ENCODE measurements around the gene RERG. TPM values are rescaled to one million over a fixed set of nuclear protein-coding genes. Genes with fewer than 3 reads are reported as not detected.

The RERG gene
- polyA plus RNA-seq, 1 donor: 4.7 TPM

DNA sequence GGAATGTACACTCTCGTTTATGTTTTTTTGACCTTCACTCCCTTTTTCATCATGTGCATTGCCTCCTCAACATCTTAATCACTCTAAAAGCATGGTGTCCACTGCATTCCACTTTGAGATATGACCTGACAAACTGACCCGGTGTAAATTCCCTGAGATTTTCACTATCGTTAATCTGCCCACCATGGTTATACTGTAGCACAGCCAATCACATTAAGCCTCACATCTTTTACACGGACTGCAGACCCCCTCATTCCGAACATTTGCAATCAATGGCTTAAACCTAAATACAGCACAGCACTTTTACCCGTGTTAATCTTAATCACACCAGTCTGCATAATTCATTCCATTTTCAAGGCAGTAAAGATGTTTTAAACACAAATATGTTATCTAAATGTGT lies 2.4 kb downstream of the RERG start:
- DNase-seq (ENCODE audit: low read depth): no peak

DNA sequence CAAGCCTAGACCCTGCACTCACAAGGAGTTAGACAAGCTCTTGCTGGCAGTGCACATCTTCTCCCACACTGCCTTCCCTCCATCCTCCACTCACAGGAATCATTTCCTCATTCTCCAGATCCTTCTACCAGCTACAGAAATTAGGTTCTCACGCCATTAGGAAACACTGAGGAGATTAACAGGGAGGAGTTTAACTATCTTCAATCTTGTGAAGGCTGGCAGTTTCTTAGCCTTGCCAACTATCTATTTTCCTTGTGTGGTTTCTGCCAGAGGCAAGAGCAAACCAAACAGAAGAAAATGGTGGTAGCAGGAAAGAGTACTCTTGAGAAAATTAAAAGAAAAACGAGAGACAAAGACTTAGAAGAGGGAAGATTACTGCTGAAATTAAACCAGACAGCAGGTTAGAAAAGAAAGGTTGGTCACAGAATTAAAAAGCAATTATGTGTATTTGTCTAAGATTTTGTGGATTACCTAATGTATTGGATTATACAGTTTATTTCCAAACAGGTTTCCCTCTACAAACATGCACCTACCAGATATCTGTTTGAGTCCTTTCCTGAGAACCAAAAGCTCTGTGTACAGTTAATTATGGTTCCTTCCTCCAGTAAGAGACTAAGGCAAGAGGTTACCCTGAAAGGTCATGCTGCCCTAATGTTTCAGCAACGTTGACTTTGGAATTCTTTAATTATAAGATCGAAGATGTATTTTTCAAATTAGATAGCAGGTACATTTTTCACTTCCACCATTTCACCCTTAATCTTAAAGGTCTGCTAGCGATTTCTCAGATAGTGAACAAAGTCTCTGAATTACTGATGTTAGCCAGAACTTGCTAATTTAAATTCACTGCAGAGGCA lies 5.0 kb downstream of the RERG start:
- DNase-seq (ENCODE audit: low read depth): no peak

DNA sequence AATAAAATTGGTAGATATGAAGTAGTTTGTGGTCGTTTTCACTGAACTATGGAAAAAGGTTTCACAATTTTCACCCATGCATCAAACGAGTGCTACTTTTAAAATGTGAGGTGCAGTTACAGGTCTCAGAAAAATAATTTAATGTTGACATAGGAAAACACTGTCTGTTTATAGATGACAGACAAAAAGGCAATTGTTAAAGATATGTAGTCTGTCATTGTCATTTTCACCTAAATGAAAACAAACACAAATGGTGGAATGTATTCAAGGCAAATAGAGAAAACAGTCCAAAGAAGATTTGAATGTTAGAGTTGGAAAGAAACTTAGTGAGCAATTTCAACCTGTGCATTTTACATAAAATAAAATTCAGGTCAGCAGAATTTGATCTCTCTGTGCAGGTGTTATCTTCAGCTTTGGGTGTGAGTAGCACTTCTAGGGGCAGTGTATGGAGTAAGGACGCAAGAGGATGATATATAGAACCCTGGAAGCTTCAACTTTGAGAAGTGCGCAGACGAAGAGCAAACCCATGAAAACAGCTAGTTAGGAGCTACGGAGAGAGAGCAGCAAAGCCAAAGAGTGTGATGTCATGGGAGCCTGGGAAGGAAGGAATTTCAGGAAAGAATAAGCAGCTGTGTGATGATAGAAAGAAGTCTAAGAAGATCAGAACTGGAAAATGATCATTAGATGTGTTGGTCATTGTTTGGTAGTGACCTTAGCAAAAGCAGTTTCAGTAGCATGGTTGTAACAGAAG lies 6.2 kb downstream of the RERG start:
- DNase-seq (ENCODE audit: low read depth): no peak

DNA sequence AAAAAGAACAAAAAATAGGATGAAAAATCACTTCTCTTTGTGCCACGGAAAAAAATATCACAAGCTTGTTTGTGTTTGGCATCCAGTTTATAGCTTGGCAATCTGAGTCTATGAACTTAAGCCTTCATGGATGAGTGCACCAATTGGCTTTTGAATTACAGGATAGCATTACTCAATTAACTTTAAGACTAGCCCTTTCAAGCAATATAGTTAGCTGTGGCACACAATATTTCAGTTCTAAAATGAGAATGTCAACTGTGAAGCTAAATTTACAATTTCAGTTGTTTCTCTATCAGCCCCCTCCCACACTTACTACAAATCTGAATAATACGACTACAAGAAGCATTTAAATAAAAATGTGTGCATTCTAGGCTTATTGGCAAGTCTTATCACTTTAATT lies 8.3 kb downstream of the RERG start:
- DNase-seq (ENCODE audit: low read depth): no peak

DNA sequence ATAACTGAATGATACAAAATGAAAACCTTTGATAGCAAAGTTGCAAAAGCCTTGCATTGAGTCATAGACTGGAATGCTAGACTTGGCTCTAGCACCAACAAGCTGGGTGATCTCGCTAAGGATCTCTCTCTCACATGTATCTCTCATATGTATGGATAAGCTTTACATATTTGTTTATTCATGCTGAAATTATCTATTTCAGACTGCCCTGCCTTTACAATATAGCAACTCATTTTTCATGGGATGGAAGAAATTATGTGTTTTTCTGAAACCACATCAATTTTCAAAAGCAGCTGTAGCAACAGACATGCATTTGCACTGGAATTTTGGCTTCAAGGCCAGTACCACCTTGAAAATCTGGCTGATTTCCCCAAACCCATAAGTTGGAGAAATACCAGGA lies 11.4 kb downstream of the RERG start:
- DNase-seq (ENCODE audit: low read depth): no peak

DNA sequence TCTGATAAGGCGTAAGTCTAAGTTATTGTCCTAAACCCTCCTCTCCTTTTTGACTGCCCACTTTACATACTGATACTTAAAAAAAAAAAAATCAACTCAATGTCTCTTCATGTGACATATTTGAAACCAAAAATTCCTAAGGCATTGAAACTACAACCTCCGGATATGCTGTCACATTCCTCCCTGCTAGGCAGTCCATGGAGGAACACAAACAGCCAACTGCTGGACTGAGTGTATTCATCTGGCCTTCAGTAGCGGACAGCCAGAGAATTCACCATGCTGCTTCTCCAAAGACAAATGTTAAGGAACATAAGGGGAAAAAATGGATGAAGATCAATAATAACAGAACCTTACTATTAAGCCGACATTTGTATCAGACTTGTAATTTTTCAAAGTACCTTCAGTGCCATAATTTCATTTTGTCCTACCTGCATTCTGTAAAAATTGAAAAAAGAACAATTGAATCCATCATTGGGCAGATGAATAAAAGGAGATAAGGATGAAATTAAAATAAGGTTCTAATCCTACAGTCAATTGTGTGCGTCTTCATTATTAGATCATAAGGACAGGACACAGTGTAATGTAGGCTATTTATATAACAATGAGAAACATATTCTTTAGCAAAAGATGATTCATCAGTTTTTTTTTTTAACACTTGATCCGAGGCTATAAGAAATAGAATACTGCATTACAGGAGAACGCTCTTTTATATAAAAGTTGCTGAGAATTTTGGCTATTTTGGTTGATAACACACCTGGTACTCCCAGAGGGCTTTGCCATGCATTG lies 12.2 kb downstream of the RERG start:
- DNase-seq (ENCODE audit: low read depth): no peak

DNA sequence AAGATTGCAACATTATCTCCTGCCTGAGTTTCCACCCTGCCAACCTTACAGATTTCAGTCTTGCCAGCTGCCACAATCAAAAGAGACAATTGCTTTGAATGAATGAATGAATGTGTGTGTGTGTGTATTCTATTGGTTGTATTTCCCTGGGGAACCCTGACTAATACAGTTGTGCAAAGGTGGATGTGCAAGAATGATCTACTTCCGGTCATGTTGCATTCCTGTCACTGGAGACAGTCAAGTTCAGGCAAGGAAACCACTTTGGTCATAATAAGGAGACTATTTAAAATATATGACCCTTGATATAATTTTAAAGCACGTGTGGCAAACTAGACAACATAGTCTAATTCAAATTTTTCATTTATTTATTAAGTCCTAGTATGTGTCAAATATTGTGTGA lies 13.1 kb downstream of the RERG start:
- no peak for DNase-seq (ENCODE audit: low read depth)

DNA sequence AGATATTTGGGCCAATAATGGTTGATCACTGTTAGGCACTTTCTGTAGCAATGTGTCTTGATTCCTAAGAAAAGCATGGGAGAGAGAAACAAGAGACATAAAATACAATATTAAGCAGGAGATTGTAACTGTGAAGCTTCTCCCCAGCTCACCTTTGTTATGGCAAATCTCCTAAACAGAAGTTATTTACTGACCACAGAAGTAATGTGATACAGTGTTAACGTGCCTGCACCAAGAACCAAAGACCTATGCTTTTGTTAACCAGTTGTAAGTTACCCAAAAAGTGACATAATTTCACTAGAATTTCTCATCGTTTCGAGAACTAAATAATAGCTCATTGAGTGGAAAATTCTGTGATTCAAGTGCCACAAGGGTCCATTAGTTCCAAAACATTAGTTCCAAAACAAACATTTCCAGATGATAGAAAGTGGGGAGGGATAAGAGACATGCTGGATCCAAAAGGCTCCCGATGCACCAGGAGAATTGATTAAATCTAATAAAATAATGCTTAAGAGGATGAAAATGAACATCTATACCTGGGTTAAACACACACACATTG lies 14.3 kb downstream of the RERG start:
- DNase-seq (ENCODE audit: low read depth): no peak

DNA sequence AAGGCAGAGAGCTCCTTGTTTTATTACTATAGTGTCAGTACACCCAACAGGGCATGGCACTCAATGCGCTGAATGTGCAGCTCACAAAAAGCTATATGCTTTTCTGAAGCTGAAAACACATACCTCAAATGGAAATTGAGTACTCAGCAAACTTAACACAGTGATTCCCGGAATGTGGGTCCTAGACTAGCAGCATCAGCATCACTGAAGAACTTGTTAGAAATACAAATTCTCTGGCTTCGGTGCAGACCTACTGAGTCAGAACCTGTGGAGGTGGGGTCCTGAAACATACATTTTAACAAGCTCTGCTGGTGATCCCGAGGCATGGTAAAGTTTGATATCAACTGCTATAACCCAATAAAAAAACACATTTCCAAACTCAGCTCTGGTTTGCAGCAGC lies 14.9 kb downstream of the RERG start:
- DNase-seq (ENCODE audit: low read depth): no peak

DNA sequence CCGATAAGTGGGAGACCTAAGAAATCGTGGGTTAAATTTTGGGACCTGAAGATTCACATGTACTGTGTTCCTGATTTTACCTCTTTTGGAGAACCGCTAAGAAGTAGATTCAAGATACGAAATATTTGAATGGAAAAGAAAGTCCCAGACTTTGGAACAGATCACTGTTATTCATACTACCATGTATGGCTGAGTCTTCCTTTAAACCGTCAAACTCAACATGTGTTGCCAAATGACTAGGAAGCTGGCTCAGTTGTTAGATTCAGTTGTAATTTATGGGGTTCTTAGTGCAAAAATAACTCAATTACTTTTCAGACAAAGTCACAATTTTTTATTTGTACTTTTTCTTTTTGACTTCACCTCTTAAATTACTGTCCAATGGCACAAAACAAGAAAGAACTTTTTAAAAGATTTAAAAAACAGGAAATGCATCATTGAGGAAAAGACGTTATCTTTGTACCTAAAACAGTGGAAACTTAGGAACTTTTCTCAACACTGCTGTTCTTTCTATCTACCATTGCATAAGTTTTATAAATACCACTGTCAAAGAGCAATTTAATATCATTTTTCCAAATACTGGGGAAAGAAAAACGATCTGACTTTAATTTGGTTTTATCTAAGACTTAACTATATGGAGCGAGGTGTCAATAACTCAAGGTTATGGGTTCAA lies 15.7 kb downstream of the RERG start:
- DNase-seq (ENCODE audit: low read depth): no peak

DNA sequence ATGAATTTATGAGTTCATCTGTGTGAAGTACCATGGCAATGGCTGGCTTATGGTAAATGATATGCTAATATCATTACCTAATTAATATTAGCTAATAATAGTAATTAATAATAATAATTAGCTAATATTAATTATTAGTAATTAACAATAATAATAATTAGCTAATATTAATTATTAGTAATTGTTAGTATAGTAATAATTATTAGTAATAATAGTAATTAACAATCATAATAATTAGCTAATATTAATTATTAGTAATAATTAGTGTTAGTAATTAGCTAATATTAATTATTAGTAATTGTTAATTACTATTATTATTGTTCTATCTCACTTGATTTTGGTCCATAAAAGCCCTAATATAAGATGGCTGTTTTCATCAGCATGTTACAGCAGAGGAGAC lies 19.8 kb downstream of the RERG start:
- DNase-seq (ENCODE audit: low read depth): no peak

DNA sequence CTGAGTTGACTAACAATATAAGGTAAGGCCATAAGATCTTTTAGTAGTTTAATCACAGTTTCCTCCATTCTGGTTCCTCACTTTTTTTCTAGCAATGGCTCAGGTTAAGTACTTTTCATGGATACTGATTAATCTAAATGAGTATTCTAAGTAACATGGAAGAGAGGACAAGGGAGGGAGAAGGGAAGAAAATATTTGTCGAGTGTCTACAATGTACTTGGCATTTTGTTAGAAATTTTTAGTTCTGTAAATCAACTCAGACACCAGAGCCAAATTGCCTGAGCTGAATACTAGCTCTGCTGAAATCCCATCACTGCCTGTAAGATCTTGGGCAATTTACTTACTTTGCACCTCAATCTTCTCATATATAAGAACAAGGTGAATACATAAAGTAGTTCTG lies 20.2 kb downstream of the RERG start:
- DNase-seq (ENCODE audit: low read depth): no peak

DNA sequence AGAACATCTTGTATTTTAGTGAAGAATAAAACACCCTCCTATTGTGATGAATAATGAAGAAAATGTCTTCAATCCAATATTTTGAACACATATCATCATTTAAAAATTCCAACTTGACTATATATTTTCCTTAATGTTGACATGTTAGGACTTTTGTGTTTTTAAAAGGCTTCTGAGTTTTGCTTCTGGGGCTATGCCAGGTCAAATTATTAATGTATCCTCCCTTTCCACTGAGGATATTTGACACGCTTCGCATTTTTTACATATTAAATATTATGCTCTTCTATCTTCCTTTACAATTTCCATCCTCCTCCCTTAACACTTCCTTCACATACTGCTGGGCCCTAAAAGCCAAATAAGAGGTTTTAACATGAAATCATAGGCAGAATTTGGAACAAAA lies 20.6 kb downstream of the RERG start:
- DNase-seq (ENCODE audit: low read depth): no peak

DNA sequence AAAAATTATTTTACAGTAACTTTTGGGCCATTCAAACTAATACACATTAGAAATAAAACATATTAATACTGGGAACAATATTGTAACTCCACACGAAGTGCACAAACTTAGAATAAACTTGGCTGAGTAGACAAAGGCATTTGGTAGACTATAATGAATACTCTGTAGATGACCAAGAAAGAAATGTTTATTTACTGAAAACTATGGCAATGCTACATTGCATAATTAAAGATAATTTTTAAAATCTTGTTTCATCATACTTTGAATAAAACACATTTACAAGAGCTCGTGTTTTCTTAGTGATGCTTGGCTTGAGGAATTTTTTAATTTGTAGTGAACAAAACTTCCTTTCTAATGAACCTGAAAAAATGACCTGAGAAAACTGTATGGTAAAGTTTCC lies 21.3 kb downstream of the RERG start:
- no peak for DNase-seq (ENCODE audit: low read depth)

DNA sequence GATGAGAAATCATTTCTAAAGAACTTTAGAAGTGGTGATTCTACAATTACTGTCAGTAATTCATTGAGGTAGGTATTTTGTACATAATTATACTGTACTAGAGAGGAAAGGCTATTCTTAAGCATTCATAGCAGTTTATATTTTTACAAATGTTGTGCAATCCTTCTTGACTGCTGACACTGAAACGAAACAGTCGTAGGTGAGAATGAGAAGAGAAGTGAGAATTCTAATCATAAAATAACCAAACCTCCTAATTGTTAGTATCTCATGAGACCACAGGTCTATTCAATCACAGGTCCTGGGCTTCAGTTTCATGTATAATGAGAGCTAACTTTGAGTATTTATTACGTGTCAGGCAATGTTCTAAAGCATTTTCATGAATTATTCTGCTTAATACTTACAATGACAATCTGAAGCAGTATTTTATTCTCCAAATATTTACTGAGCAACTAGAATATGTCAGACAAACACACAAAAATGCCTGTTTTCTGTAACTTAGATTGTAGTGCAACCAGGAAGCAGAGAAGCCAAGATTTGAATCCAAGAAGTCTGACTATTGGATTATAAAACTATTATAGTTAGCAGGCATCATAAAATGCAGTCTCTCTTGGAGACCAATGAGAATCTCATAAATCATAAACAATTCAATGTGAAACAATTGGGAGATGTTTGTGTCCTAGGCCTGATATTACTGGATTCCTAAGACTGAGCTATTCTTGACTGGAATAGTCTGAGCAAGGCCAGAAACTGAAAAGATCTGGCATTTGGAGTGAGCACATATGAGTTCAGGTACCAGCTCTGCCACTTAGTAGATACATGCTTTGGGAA lies 24.3 kb downstream of the RERG start:
- DNase-seq (ENCODE audit: low read depth): no peak

DNA sequence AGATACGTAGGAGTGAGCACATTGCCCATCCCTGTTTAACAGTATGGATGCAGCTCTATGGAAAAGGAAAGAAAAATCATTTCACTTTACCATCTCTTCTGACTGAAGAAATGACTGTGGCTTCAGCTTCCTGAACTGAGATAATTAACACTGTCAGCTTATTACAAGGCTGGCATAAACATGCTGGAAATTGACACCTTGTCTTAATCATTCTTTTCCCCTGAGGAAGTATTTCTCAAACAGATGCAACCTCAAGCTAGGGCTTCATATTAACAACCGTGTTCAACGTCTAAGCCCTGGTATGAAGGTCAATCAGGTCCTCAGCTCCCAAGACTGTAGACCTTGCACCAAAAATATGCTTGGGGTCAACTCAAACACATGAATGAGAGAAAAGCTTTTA lies 25.0 kb downstream of the RERG start:
- DNase-seq (ENCODE audit: low read depth): no peak

DNA sequence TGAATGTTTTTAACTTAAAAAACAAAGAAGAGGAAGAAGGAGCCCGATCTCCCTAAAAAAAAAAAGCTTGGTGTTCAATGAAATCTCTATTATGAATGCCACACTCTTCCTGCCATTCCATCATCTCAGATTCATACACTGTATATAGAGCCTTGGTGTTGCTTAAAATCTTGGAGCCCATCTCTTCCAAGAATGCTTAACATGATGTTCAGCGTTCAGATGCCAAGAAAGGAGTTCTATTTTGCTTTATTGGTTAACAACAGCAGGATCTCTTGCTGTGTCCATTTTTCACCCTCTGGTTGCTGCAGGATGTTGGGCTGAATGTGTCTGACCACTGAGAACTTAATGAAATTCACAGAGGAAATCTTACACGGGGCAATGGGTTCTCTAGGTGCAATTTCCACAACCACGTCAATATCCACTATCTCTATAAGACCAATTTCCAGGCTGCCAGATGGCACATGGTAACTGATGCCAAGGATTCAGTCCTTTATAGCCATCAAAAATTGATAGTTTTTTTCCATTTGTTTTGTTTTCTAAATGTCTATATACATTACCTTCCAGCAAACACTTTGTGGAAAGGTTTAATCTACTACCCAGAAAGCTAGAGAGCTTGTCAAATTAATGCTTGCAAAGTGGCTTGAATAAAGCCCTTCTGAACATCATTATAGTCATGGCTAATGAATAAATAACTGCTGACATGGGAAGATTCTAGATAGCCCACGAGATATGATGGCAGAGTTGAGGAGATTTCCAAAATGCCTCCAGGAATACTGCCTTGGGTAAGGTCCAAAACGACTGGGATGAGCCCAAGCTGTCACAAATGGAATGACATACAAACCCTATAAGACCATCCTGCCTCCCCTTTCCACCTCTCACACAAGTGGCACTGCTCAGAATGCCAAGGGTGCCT lies 26.5 kb downstream of the RERG start:
- DNase-seq (ENCODE audit: low read depth): no peak

DNA sequence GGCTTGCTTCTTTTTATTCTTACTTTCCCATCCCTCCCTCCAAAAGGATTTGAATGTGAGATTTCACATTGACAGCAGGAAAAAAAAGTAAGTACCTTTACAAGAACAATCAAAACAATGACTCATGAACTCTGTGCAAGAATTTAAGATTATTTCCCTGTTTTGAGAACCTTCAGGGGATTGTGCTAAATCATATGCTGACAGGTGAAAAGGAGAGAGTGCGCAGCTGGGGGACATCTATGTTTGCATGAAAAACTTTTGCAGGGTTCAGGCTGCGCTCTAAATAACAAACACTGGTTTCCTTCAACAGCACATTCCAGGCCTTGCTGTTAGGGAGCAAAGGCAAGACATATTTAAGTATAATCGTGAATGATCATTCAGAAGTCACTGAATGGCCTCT lies 27.3 kb downstream of the RERG start:
- DNase-seq (ENCODE audit: low read depth): no peak

DNA sequence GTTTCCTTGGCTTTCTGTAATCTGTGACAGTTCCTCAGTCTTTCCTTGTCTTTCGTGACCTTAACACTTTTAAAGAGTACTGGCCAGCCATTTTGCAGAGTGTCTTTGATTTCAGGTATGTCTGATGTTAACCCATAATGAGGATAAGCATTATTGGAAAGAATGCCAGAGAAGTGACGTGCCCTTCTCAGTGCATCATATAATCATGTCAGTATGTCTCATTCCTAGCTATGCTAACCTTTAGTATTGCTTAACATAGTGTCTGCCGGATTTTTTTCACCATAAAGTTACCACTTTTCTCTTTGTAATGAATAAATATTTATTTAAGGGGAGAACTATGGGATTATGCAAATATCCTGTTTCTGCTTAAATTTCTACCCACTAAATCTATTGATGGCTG lies 28.5 kb downstream of the RERG start:
- DNase-seq (ENCODE audit: low read depth): no peak

DNA sequence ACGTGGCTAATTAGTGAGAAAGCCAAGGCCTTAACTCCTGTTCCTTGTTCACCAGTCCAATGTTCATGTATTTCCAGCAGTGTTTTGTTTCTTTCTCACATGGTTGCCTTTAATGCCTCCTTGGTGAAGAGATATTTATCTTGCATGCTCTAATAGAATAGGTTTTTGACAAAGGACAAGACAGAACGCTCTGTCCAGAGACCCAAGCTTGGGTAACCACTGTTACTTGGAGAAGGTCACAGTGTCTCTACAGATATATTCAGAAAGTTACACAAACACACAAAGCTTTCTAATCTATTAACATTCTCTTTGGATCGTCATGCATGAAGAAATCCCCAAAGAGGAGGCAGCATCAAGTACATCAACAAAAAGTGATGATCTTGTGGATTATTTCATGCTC lies 33.1 kb downstream of the RERG start:
- no peak for DNase-seq (ENCODE audit: low read depth)

Data from forelimb muscle (tissue), 1 donor.